ENCODE measurements around the gene ATP6V1G2. TPM values are rescaled to one million over a fixed set of nuclear protein-coding genes. Genes with fewer than 3 reads are reported as not detected.
"Not testable (repeated sequence)": the region's sequence is repeated elsewhere in the genome, so short reads cannot be mapped to it uniquely, and the experiment has no call there.

ATP6V1G2 gene
- total and polyA plus RNA-seq, 12 donors: 0.88 to 2.5 (median 2.0) TPM

DNA sequence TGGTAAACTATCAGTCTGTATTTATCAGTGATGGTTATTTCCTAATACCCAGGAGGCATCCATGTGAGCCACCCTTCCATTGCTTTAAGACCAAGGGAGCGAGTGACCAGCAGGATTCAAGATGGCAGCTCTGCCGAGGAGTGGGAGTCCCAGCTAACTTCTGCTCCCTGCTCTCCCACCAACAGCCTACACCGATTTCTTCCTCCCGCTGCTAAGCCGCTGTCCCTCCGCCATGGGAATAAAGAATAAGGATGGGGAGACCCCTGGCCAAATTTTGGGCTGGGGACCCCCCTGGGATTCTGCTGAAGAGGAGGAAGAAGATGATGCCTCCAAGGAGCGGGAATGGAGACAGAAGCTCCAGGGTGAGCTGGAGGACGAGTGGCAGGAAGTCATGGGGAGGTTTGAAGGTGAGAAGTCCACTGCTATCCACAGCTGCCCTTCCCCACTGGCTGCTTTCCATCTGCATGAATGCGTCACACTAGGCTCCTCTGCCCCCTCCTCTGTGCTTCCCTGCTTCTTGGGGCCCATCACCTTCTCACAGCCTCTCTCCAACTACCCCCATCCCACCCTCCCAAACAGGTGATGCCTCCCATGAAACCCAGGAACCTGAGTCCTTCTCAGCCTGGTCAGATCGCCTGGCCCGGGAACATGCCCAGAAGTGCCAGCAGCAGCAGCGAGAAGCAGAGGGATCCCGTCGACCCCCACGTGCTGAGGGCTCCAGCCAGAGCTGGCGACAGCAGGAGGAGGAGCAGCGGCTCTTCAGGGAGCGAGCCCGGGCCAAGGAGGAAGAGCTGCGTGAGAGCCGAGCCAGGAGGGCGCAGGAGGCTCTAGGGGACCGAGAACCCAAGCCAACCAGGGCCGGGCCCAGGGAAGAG is 11.3 kb upstream of the ATP6V1G2 start:
- H3K4me1 ChIP-seq: peaks cover 20 to 74% (median 40%) of the 10 kb centered on the region in 9 donors
- H3K9me3 ChIP-seq: no peaks in the 10 kb centered on the region
- ATAC-seq: peak in 1 of 8 donors; percentile 13
- no peak for DNase-seq
- TF ChIP-seq, protein P1, sequence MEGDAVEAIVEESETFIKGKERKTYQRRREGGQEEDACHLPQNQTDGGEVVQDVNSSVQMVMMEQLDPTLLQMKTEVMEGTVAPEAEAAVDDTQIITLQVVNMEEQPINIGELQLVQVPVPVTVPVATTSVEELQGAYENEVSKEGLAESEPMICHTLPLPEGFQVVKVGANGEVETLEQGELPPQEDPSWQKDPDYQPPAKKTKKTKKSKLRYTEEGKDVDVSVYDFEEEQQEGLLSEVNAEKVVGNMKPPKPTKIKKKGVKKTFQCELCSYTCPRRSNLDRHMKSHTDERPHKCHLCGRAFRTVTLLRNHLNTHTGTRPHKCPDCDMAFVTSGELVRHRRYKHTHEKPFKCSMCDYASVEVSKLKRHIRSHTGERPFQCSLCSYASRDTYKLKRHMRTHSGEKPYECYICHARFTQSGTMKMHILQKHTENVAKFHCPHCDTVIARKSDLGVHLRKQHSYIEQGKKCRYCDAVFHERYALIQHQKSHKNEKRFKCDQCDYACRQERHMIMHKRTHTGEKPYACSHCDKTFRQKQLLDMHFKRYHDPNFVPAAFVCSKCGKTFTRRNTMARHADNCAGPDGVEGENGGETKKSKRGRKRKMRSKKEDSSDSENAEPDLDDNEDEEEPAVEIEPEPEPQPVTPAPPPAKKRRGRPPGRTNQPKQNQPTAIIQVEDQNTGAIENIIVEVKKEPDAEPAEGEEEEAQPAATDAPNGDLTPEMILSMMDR (IDR thresholded peaks at IDR 0.05): no peak
- 56 to 58% methylated on average over 24 of the region's 24 CpGs for WGBS, 2 donors
- no peaks in the 10 kb centered on the region for H3K27me3 ChIP-seq
- H3K27ac ChIP-seq: peak overlapping the region in 9 of 10 donors; percentile 73 to 91 (median 82)
- peaks cover 5 to 68% (median 15%) of the 10 kb centered on the region in 9 donors for H3K36me3 ChIP-seq
- intact Hi-C loops (cut with DNase I): no loop called here
- peak overlapping the region in 3 of 10 donors; percentile 11 to 33 (median 12) for H3K4me3 ChIP-seq

DNA sequence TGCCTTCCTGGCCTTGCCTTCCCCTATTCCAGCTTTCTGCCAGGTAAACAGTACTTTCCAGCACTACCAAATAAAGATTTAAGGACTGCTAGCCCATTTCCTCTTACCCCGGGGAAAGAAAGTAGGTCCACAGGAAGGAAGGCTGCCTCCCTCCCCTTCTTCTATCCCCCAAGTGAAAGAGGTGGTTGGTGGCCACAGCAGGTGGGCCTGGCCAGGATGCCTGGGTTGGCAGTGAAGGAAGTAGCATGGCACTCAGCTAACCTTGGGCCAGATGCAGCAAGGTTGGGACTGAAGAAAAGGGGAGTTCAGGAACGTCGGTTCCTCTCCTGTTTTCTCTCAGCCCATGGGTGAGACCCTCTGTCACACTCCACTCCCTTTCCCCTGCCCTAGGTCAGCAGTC is 9.9 kb upstream of the ATP6V1G2 start:
- Histone ChIP-seq H3K9me3 (no peaks in the 10 kb centered on the region), H3K4me3 (no peak overlapping the region), H3K4me1 (peaks cover 20 to 71% (median 44%) of the 10 kb centered on the region in 9 donors), H3K36me3 (peaks cover 5 to 79% (median 24%) of the 10 kb centered on the region in 9 donors), H3K27ac (no peak overlapping the region), H3K27me3 (no peaks in the 10 kb centered on the region)
- TF ChIP-seq, protein P1 (IDR thresholded peaks at IDR 0.05): no peak
- ATAC-seq: no peak
- WGBS, 2 donors: 66 to 71% methylated on average over 3 of the region's 3 CpGs
- DNase-seq: no peak
- intact Hi-C loops (cut with DNase I): no loop called here

DNA sequence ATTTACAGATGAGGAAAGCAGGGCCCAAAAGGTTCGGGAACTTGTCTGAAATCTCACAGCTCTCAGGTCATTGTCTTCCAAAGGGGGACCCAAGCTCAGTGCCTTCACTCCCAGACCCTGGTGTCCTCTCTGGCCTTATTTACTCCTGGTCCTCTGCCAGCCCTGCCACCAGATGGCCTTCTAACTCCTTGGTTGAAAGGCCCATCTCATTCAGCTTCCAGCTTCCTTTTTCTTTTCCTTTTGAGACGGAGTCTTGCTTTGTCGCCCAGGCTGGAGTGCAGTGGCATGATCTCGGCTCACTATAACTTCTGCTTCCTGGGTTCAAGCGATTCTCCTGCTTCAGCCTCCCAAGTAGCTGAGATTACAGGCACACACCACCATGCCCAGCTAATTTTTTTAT is 5.0 kb upstream of the ATP6V1G2 start:
- peak in 1 of 2 donors; percentile 68 for DNase-seq
- 44 to 45% methylated on average over 5 of the region's 5 CpGs for WGBS, 2 donors
- peaks cover 6 to 44% (median 19%) of the 10 kb centered on the region in 9 donors for H3K4me1 ChIP-seq
- H3K9me3 ChIP-seq, H3K27me3 ChIP-seq, H3K4me3 ChIP-seq, ATAC-seq: not testable (repeated sequence)
- peaks cover 0 to 70% (median 15%) of the 10 kb centered on the region in 9 donors for H3K36me3 ChIP-seq
- TF ChIP-seq, protein P1 (IDR thresholded peaks at IDR 0.05): peak in 8 of 9 donors; percentile 25 to 66 (median 59)
- H3K27ac ChIP-seq: peak overlapping the region in 6 of 10 donors; percentile 8 to 59 (median 38)
- intact Hi-C loops (cut with DNase I): loop anchor here in 2 of 10 donors (1.0 kb wide), 1 partner anchor 47 kb away; no protein-coding TSS in a partner anchor

DNA sequence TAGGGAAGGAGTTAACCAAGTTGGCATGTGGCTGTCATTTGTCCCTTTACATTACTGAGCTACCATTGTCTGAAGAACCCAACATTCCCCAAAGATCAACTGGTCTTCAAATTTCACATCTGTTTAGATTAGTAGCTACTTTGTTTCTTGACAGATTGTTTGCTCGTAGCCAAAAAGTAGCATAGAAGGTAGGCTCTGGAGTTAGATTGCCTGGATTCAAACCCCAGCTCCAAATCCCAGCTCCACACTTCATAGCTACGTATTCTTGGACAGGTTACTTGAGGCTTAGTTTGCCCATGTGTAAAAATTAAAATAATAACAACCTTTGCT is 2.1 kb upstream of the ATP6V1G2 start:
- peaks cover 0 to 46% (median 15%) of the 10 kb centered on the region in 9 donors for H3K36me3 ChIP-seq
- intact Hi-C loops (cut with DNase I): loop anchor here in 8 of 10 donors (2.0 to 10.0 kb wide), 8 partner anchors 32 to 406 kb away; partner anchors contain the start of genes LTB (in 4 of the 8), NELFE (in 3 of the 8), SKIC2 (in 3 of the 8) and AIF1 (in 2 of the 8)
- peaks cover 6 to 41% (median 15%) of the 10 kb centered on the region in 9 donors for H3K4me1 ChIP-seq
- no peak for ATAC-seq
- no peaks in the 10 kb centered on the region for H3K9me3 ChIP-seq
- 93 to 95% methylated on average over 2 of the region's 2 CpGs for WGBS, 2 donors
- DNase-seq: no peak
- no peaks in the 10 kb centered on the region for H3K27me3 ChIP-seq
- peak overlapping the region in 8 of 10 donors; percentile 87 to 95 (median 92) for H3K27ac ChIP-seq
- TF ChIP-seq, protein P1 (IDR thresholded peaks at IDR 0.05): no peak
- H3K4me3 ChIP-seq: peak overlapping the region in 5 of 10 donors; percentile 56 to 63 (median 57)
